GM23338 (cell line): ENCODE data around the gene MOB3B. TPM values are rescaled to one million over a fixed set of nuclear protein-coding genes. Genes with fewer than 3 reads are reported as not detected.

Experiments
- ATAC-seq: fragments of 200-7000 bp; cut with Tn5 transposase; 3 replicates; pipeline ENCODE4 v1.9.1; 2020
- DNase-seq: peaks from one replicate; pipeline ENCODE4 v3.0.0-alpha.2; 2015; ENCODE audit warnings: low spot score
- H2AFZ ChIP-seq: fragments of 200-600 bp; sonication (generic); 2 replicates; pipeline ENCODE4 v1.8.0; 2016; ENCODE audit warnings: antibody characterized with exemption, mild to moderate bottlenecking, moderate library complexity
- H3F3A ChIP-seq: fragments of 200-600 bp; sonication (generic); replicated peaks from 2 replicates; pipeline ENCODE4 v1.8.0; 2017; ENCODE audit warnings: antibody characterized with exemption, mixed run types, low read depth
- H3K27ac ChIP-seq: fragments of 200-600 bp; sonication (generic); 2 replicates; pipeline ENCODE4 v1.6.1; 2016; ENCODE audit warnings: low read depth
- H3K27me3 ChIP-seq: fragments of 200-600 bp; sonication (generic); 2 replicates; pipeline ENCODE4 v1.8.0; 2016; ENCODE audit warnings: mild to moderate bottlenecking, mixed run types, moderate library complexity; ENCODE audit not compliant: insufficient read depth
- H3K36me3 ChIP-seq: fragments of 200-600 bp; sonication (generic); 2 replicates; pipeline ENCODE4 v1.8.0; 2016; ENCODE audit warnings: mild to moderate bottlenecking; ENCODE audit not compliant: insufficient read depth
- H3K4me1 ChIP-seq: fragments of 200-600 bp; sonication (generic); 2 replicates; pipeline ENCODE4 v1.8.0; 2016; ENCODE audit warnings: mild to moderate bottlenecking, moderate library complexity; ENCODE audit not compliant: insufficient read depth
- H3K4me2 ChIP-seq: fragments of 200-600 bp; sonication (generic); 2 replicates; pipeline ENCODE4 v1.7.1; 2017; ENCODE audit warnings: mixed run types
- H3K4me3 ChIP-seq: fragments of 200-600 bp; sonication (generic); 2 replicates; pipeline ENCODE4 v1.6.1; 2016; ENCODE audit warnings: mixed run types
- H3K79me2 ChIP-seq: fragments of 200-600 bp; sonication (generic); replicated peaks from 2 replicates; pipeline ENCODE4 v1.8.0; 2017; ENCODE audit warnings: mild to moderate bottlenecking; ENCODE audit not compliant: insufficient read depth
- H3K9me2 ChIP-seq: fragments of 200-600 bp; sonication (generic); 2 replicates; pipeline ENCODE4 v1.8.0; 2017; ENCODE audit not compliant: insufficient read depth
- H4K20me1 ChIP-seq: fragments of 200-600 bp; sonication (generic); replicated peaks from 2 replicates; pipeline ENCODE4 v1.8.0; 2017; ENCODE audit warnings: mild to moderate bottlenecking; ENCODE audit not compliant: insufficient read depth
- H3K27ac Mint-ChIP-seq: 2 replicates; pipeline ENCODE4 v1.8.0; 2020; ENCODE audit warnings: inconsistent platforms, mild to moderate bottlenecking, moderate library complexity, mixed read lengths
- H3K27me3 Mint-ChIP-seq: 3 replicates; pipeline ENCODE4 v1.8.0; 2022; ENCODE audit warnings: low read depth, mild to moderate bottlenecking, moderate library complexity, mixed read lengths, inconsistent platforms; ENCODE audit not compliant: insufficient read depth, poor library complexity
- H3K36me3 Mint-ChIP-seq: 3 replicates; pipeline ENCODE4 v1.8.0; 2021; ENCODE audit warnings: low read depth, mild to moderate bottlenecking, inconsistent platforms, moderate library complexity, mixed read lengths
- H3K4me1 Mint-ChIP-seq: 3 replicates; pipeline ENCODE4 v1.8.0; 2020; ENCODE audit warnings: mild to moderate bottlenecking, inconsistent platforms, mixed read lengths
- H3K4me3 Mint-ChIP-seq: 3 replicates; pipeline ENCODE4 v1.8.0; 2021; ENCODE audit warnings: moderate library complexity, mild to moderate bottlenecking, inconsistent platforms, mixed read lengths
- H3K9me3 Mint-ChIP-seq: 3 replicates; pipeline ENCODE4 v1.8.0; 2020; ENCODE audit warnings: moderate library complexity, mild to moderate bottlenecking, inconsistent platforms, mixed read lengths
- CTCF ChIP-seq, 2 experiments: fragments of 200-600 bp in 1 of 2; sonication (generic) in 1 of 2; conservative IDR thresholded peaks; 2 replicates each; pipeline versions ENCODE4 v1.5.1 to v1.6.1; 2016 to 2017; ENCODE audit warnings: antibody characterized with exemption in 2 of 2, low read depth in 2 of 2, mild to moderate bottlenecking in 2 of 2, moderate library complexity in 1 of 2
- ETS1 ChIP-seq: IDR thresholded peaks from 2 replicates; pipeline ENCODE4 v1.6.1; 2016; ENCODE audit warnings: antibody characterized with exemption
- EZH2phosphoT487 ChIP-seq: fragments of 200-600 bp; sonication (generic); IDR thresholded peaks from one replicate; pipeline ENCODE4 v1.8.1; 2018; ENCODE audit warnings: antibody characterized with exemption; ENCODE audit not compliant: unreplicated experiment
- NANOG ChIP-seq: IDR thresholded peaks from 2 replicates; pipeline ENCODE4 v1.6.1; 2016; ENCODE audit warnings: antibody characterized with exemption, borderline replicate concordance
- POLR2AphosphoS5 ChIP-seq: IDR thresholded peaks from 2 replicates; pipeline ENCODE4 v1.6.1; 2016; ENCODE audit warnings: antibody characterized with exemption, low read depth
- STAT1 ChIP-seq: IDR thresholded peaks from one replicate; pipeline ENCODE4 v1.6.1; 2016; ENCODE audit warnings: antibody characterized with exemption; ENCODE audit not compliant: unreplicated experiment
- ZNF462 ChIP-seq: fragments of 250-450 bp; sonication (Bioruptor Pico); IDR thresholded peaks from 2 replicates; pipeline ENCODE4 v1.5.0; 2020; ENCODE audit warnings: mild to moderate bottlenecking, moderate library complexity
- polyA plus RNA-seq: library from polyadenylated mRNA; unstranded; fragments of >200 nt; fragmentation: Nextera tagmentation; extraction: Ambion mirVana; gene quantifications from 2 replicates; pipeline ENCODE4 v1.2.1, GENCODE V29; 2016
- total RNA-seq: library from RNA; depleted of rRNA; stranded (reverse); fragments of >200 nt; shearing (Covaris generic); gene quantifications from 2 replicates; pipeline ENCODE4 v1.2.3, GENCODE V29; 2014

Gene MOB3B
- total and polyA plus RNA-seq, 2 experiments from 2014 or later: 7.6 to 12.1 TPM

- TF ChIP-seq ZNF462 (CRISPR knock-in tag) (no peak), STAT1 (no peak), NANOG (no peak), POLR2AphosphoS5 (no peak), CTCF (conservative IDR thresholded peaks at IDR 0.05; ENCODE audit: low read depth in 2 of 2) (no peak), EZH2phosphoT487 (no peak)
These were observed 17.8 kb downstream of the MOB3B start (continued) for GRCh38 chr9:27511771-27512170.

- Histone ChIP-seq H3K4me2 (no peak overlapping the region), H3K4me1 (no peaks in the 10 kb centered on the region), H3K36me3 (no peaks in the 10 kb centered on the region), H4K20me1 (no peaks in the 10 kb centered on the region; the same call in 1 of the 2 replicates), H3K9me2 (no peaks in the 10 kb centered on the region; the same call in 1 of the 2 replicates), H2AFZ (no peak overlapping the region), H3K79me2 (peaks cover 4% of the 10 kb centered on the region; the same call in 1 of the 2 replicates), H3K27me3 (no peaks in the 10 kb centered on the region), H3K27ac (no peak overlapping the region), H3K4me3 (no peak overlapping the region), H3F3A (no peaks in the 10 kb centered on the region)
- no peaks in the 10 kb centered on the region for H3K27me3 Mint-ChIP-seq
- H3K36me3 Mint-ChIP-seq: peaks cover 12% of the 10 kb centered on the region
- H3K9me3 Mint-ChIP-seq: no peaks in the 10 kb centered on the region; the same call in 2 of the 3 replicates
- ATAC-seq (no peak), DNase-seq (no peak)
- peaks cover 12% of the 10 kb centered on the region for H3K4me1 Mint-ChIP-seq
- H3K4me3 Mint-ChIP-seq: no peak overlapping the region
- TF ChIP-seq ETS1: no peak
- H3K27ac Mint-ChIP-seq: no peak overlapping the region
These were observed 18.8 kb downstream of the MOB3B start for GRCh38 chr9:27510780-27511179.
